ENCODE data around the gene DCUN1D3.
A peak's percentile ranks its signal among the peaks of the same experiment; 100 is the strongest.

DCUN1D3 gene

GRCh38 chr16:20903116-20903898, 3.1 kb upstream of the DCUN1D3 start:
- Histone ChIP-seq H3K27ac (ENCODE audit: low read depth, low read length, severe bottlenecking) (no peak overlapping the region), H3K4me3 (ENCODE audit: extremely low read depth, insufficient read depth, low read length, poor library complexity, severe bottlenecking) (no peak overlapping the region), H3K36me3 (ENCODE audit: control insufficient read depth, insufficient read depth, low read length) (peaks cover 12% of the 10 kb centered on the region), H3K4me1 (ENCODE audit: control insufficient read depth, insufficient read depth, low read length, poor library complexity, severe bottlenecking) (peaks cover 46% of the 10 kb centered on the region), H3K9me3 (ENCODE audit: control insufficient read depth, low read length) (no peaks in the 10 kb centered on the region)
- WGBS, 2 experiments (ENCODE audit: insufficient coverage in 2 of 2), result 93 to 97% methylated on average over 3 to 5 of the region's 5 CpGs

- Histone ChIP-seq H3K9me3 (ENCODE audit: control insufficient read depth, low read length) (no peaks in the 10 kb centered on the region), H3K4me1 (ENCODE audit: control insufficient read depth, insufficient read depth, low read length, poor library complexity, severe bottlenecking) (peaks cover 50% of the 10 kb centered on the region), H3K36me3 (ENCODE audit: control insufficient read depth, insufficient read depth, low read length) (peaks cover 15% of the 10 kb centered on the region), H3K27ac (ENCODE audit: low read depth, low read length, severe bottlenecking) (no peak overlapping the region), H3K4me3 (ENCODE audit: extremely low read depth, insufficient read depth, low read length, poor library complexity, severe bottlenecking) (no peak overlapping the region)
- WGBS, 2 experiments (ENCODE audit: insufficient coverage in 2 of 2), result 88 to 90% methylated on average over 5 of the region's 6 CpGs
Observed at GRCh38 chr16:20902426-20902825, 2.3 kb upstream of the DCUN1D3 start.

- Histone ChIP-seq H3K36me3 (ENCODE audit: control insufficient read depth, insufficient read depth, low read length) (peaks cover 15% of the 10 kb centered on the region), H3K27ac (ENCODE audit: low read depth, low read length, severe bottlenecking) (peak overlapping the region; percentile 98), H3K4me3 (ENCODE audit: extremely low read depth, insufficient read depth, low read length, poor library complexity, severe bottlenecking) (peak overlapping the region; percentile 86), H3K9me3 (ENCODE audit: control insufficient read depth, low read length) (no peaks in the 10 kb centered on the region), H3K4me1 (ENCODE audit: control insufficient read depth, insufficient read depth, low read length, poor library complexity, severe bottlenecking) (peaks cover 45% of the 10 kb centered on the region)
- 44 to 48% methylated on average over 18 to 26 of the region's 27 CpGs for WGBS, 2 experiments (ENCODE audit: insufficient coverage in 2 of 2)
Observed at GRCh38 chr16:20901436-20902112, 1.4 kb upstream of the DCUN1D3 start.

GRCh38 chr16:20901068-20901435, 894 bp upstream of the DCUN1D3 start:
- Histone ChIP-seq H3K9me3 (ENCODE audit: control insufficient read depth, low read length) (no peaks in the 10 kb centered on the region), H3K27ac (ENCODE audit: low read depth, low read length, severe bottlenecking) (peak overlapping the region; percentile 98), H3K4me3 (ENCODE audit: extremely low read depth, insufficient read depth, low read length, poor library complexity, severe bottlenecking) (peak overlapping the region; percentile 86), H3K36me3 (ENCODE audit: control insufficient read depth, insufficient read depth, low read length) (peaks cover 20% of the 10 kb centered on the region), H3K4me1 (ENCODE audit: control insufficient read depth, insufficient read depth, low read length, poor library complexity, severe bottlenecking) (peaks cover 41% of the 10 kb centered on the region)
- 1% methylated on average over 19 of the region's 20 CpGs for WGBS, 2 experiments (ENCODE audit: insufficient coverage in 2 of 2)

GRCh38 chr16:20899477-20900298, 470 bp downstream of the DCUN1D3 start:
- peaks cover 28% of the 10 kb centered on the region for H3K4me1 ChIP-seq (ENCODE audit: control insufficient read depth, insufficient read depth, low read length, poor library complexity, severe bottlenecking)
- 0% methylated on average over 10 of the region's 23 CpGs; no CpG with 5 or more reads in 1 of the 2 experiments for WGBS, 2 experiments (ENCODE audit: insufficient coverage in 2 of 2)

GRCh38 chr16:20899071-20899470, 1.1 kb downstream of the DCUN1D3 start:
- H3K4me3 ChIP-seq (ENCODE audit: extremely low read depth, insufficient read depth, low read length, poor library complexity, severe bottlenecking), result peak overlapping the region; percentile 86
- peaks cover 40% of the 10 kb centered on the region for H3K36me3 ChIP-seq (ENCODE audit: control insufficient read depth, insufficient read depth, low read length)
- no peaks in the 10 kb centered on the region for H3K9me3 ChIP-seq (ENCODE audit: control insufficient read depth, low read length)
- H3K4me1 ChIP-seq (ENCODE audit: control insufficient read depth, insufficient read depth, low read length, poor library complexity, severe bottlenecking), result peaks cover 21% of the 10 kb centered on the region
- WGBS, 2 experiments (ENCODE audit: insufficient coverage in 2 of 2), result 41% methylated on average over 3 of the region's 5 CpGs; no CpG with 5 or more reads in 1 of the 2 experiments
- H3K27ac ChIP-seq (ENCODE audit: low read depth, low read length, severe bottlenecking), result peak overlapping the region; percentile 98

More at GRCh38 chr16:20899477-20900298, 470 bp downstream of the DCUN1D3 start:
- H3K4me3 ChIP-seq (ENCODE audit: extremely low read depth, insufficient read depth, low read length, poor library complexity, severe bottlenecking), result peak overlapping the region; percentile 86
- peak overlapping the region; percentile 98 for H3K27ac ChIP-seq (ENCODE audit: low read depth, low read length, severe bottlenecking)
- peaks cover 34% of the 10 kb centered on the region for H3K36me3 ChIP-seq (ENCODE audit: control insufficient read depth, insufficient read depth, low read length)
- no peaks in the 10 kb centered on the region for H3K9me3 ChIP-seq (ENCODE audit: control insufficient read depth, low read length)

GRCh38 chr16:20897922-20898321, 2.2 kb downstream of the DCUN1D3 start:
- Histone ChIP-seq H3K4me1 (ENCODE audit: control insufficient read depth, insufficient read depth, low read length, poor library complexity, severe bottlenecking) (peaks cover 19% of the 10 kb centered on the region), H3K27ac (ENCODE audit: low read depth, low read length, severe bottlenecking) (no peak overlapping the region), H3K36me3 (ENCODE audit: control insufficient read depth, insufficient read depth, low read length) (peaks cover 43% of the 10 kb centered on the region), H3K9me3 (ENCODE audit: control insufficient read depth, low read length) (no peaks in the 10 kb centered on the region), H3K4me3 (ENCODE audit: extremely low read depth, insufficient read depth, low read length, poor library complexity, severe bottlenecking) (no peak overlapping the region)
- WGBS, 2 experiments (ENCODE audit: insufficient coverage in 2 of 2), result 66 to 86% methylated on average over 2 of the region's 3 CpGs

- Histone ChIP-seq H3K4me1 (ENCODE audit: control insufficient read depth, insufficient read depth, low read length, poor library complexity, severe bottlenecking) (peaks cover 19% of the 10 kb centered on the region), H3K36me3 (ENCODE audit: control insufficient read depth, insufficient read depth, low read length) (peaks cover 43% of the 10 kb centered on the region), H3K4me3 (ENCODE audit: extremely low read depth, insufficient read depth, low read length, poor library complexity, severe bottlenecking) (no peak overlapping the region), H3K9me3 (ENCODE audit: control insufficient read depth, low read length) (no peaks in the 10 kb centered on the region), H3K27ac (ENCODE audit: low read depth, low read length, severe bottlenecking) (no peak overlapping the region)
- 93 to 100% methylated on average over 1 to 3 of the region's 4 CpGs for WGBS, 2 experiments (ENCODE audit: insufficient coverage in 2 of 2)
Observed at GRCh38 chr16:20897253-20897897, 2.8 kb downstream of the DCUN1D3 start.

- Histone ChIP-seq H3K36me3 (ENCODE audit: control insufficient read depth, insufficient read depth, low read length) (peaks cover 56% of the 10 kb centered on the region), H3K4me1 (ENCODE audit: control insufficient read depth, insufficient read depth, low read length, poor library complexity, severe bottlenecking) (peaks cover 10% of the 10 kb centered on the region), H3K9me3 (ENCODE audit: control insufficient read depth, low read length) (no peaks in the 10 kb centered on the region), H3K4me3 (ENCODE audit: extremely low read depth, insufficient read depth, low read length, poor library complexity, severe bottlenecking) (no peak overlapping the region), H3K27ac (ENCODE audit: low read depth, low read length, severe bottlenecking) (no peak overlapping the region)
- 76 to 80% methylated on average over 2 of the region's 2 CpGs for WGBS, 2 experiments (ENCODE audit: insufficient coverage in 2 of 2)
Observed at GRCh38 chr16:20894388-20894787, 5.8 kb downstream of the DCUN1D3 start.

- no peak overlapping the region for H3K27ac ChIP-seq (ENCODE audit: low read depth, low read length, severe bottlenecking)
- H3K4me3 ChIP-seq (ENCODE audit: extremely low read depth, insufficient read depth, low read length, poor library complexity, severe bottlenecking), result no peak overlapping the region
- H3K36me3 ChIP-seq (ENCODE audit: control insufficient read depth, insufficient read depth, low read length), result peaks cover 40% of the 10 kb centered on the region
- no peaks in the 10 kb centered on the region for H3K9me3 ChIP-seq (ENCODE audit: control insufficient read depth, low read length)
- 100% methylated on average over 2 of the region's 4 CpGs for WGBS, 2 experiments (ENCODE audit: insufficient coverage in 2 of 2)
- no peaks in the 10 kb centered on the region for H3K4me1 ChIP-seq (ENCODE audit: control insufficient read depth, insufficient read depth, low read length, poor library complexity, severe bottlenecking)
Observed at GRCh38 chr16:20889625-20890275, 10.4 kb downstream of the DCUN1D3 start.
